GM21576 (cell line): Measurements from ENCODE around the gene BPIFA2.
"Not testable (repeated sequence)": the region's sequence is repeated elsewhere in the genome, so short reads cannot be mapped to it uniquely, and the experiment has no call there.

Experiments
- ATAC-seq: cut with Tn5 transposase; IDR thresholded peaks from one replicate; pipeline ENCODE4 v1.9.1; 2021; ENCODE audit warnings: mild to moderate bottlenecking, moderate library complexity; ENCODE audit not compliant: unreplicated experiment

The BPIFA2 gene

GRCh38 chr20:33159713-33160112 lies 8.2 kb upstream of the BPIFA2 start:
- ATAC-seq, result no peak

GRCh38 chr20:33160681-33161080 lies 7.3 kb upstream of the BPIFA2 start:
- no peak for ATAC-seq

GRCh38 chr20:33162313-33162712 lies 5.6 kb upstream of the BPIFA2 start:
- no peak for ATAC-seq

GRCh38 chr20:33162753-33163152 lies 5.2 kb upstream of the BPIFA2 start:
- ATAC-seq, result no peak

- no peak for ATAC-seq
Observed at GRCh38 chr20:33163856-33164762, 3.9 kb upstream of the BPIFA2 start.

- ATAC-seq, result no peak
Observed at GRCh38 chr20:33164763-33165095, 3.2 kb upstream of the BPIFA2 start.

- no peak for ATAC-seq
Observed at GRCh38 chr20:33165416-33166055, 2.4 kb upstream of the BPIFA2 start.

- no peak for ATAC-seq
Observed at GRCh38 chr20:33166533-33167113, 1.3 kb upstream of the BPIFA2 start.

GRCh38 chr20:33169176-33169794 lies 1.3 kb downstream of the BPIFA2 start:
- ATAC-seq, result no peak

- ATAC-seq, result no peak
Observed at GRCh38 chr20:33172781-33173180, 4.8 kb downstream of the BPIFA2 start.

GRCh38 chr20:33175123-33175522 lies 7.2 kb downstream of the BPIFA2 start:
- ATAC-seq, result no peak

GRCh38 chr20:33176101-33176500 lies 8.1 kb downstream of the BPIFA2 start:
- ATAC-seq, result no peak

GRCh38 chr20:33177866-33178265 lies 9.9 kb downstream of the BPIFA2 start:
- ATAC-seq, result no peak

- no peak for ATAC-seq
Observed at GRCh38 chr20:33178726-33179125, 10.8 kb downstream of the BPIFA2 start.

- ATAC-seq, result no peak
Observed at GRCh38 chr20:33180169-33180568, 12.2 kb downstream of the BPIFA2 start.

GRCh38 chr20:33181482-33182093 lies 13.6 kb downstream of the BPIFA2 start:
- ATAC-seq, result no peak

GRCh38 chr20:33183312-33183711 lies 15.4 kb downstream of the BPIFA2 start:
- ATAC-seq, result no peak

GRCh38 chr20:33185031-33185590 lies 17.2 kb downstream of the BPIFA2 start:
- ATAC-seq, result not testable (repeated sequence)

GRCh38 chr20:33187491-33187890 lies 19.5 kb downstream of the BPIFA2 start:
- no peak for ATAC-seq

- no peak for ATAC-seq
Observed at GRCh38 chr20:33188421-33188820, 20.5 kb downstream of the BPIFA2 start.

- no peak for ATAC-seq
Observed at GRCh38 chr20:33191484-33191883, 23.5 kb downstream of the BPIFA2 start.
